Chondrocyte (in vitro differentiated cells): ENCODE measurements around the gene CXCR2. TPM values are rescaled to one million over a fixed set of nuclear protein-coding genes. Genes with fewer than 3 reads are reported as not detected.
"Not testable (repeated sequence)": the region's sequence is repeated elsewhere in the genome, so short reads cannot be mapped to it uniquely, and the experiment has no call there.

Experiments
- DNase-seq: peaks from one replicate; pipeline ENCODE4 v3.0.0; 2021; ENCODE audit warnings: mixed read lengths, low spot score
- H3K27ac Mint-ChIP-seq: one replicate; pipeline ENCODE4 v1.8.0; 2021; ENCODE audit warnings: mild to moderate bottlenecking, moderate library complexity, mixed read lengths; ENCODE audit not compliant: unreplicated experiment
- H3K27me3 Mint-ChIP-seq: 2 replicates; pipeline ENCODE4 v1.8.0; 2021; ENCODE audit warnings: low read depth, mixed read lengths
- H3K36me3 Mint-ChIP-seq: 2 replicates; pipeline ENCODE4 v1.8.0; 2021; ENCODE audit warnings: low read depth, mixed read lengths
- H3K4me1 Mint-ChIP-seq: 2 replicates; pipeline ENCODE4 v1.8.0; 2021; ENCODE audit warnings: low read depth, mild to moderate bottlenecking, mixed read lengths
- H3K4me3 Mint-ChIP-seq: one replicate; pipeline ENCODE4 v1.8.0; 2021; ENCODE audit warnings: mild to moderate bottlenecking, moderate library complexity, mixed read lengths; ENCODE audit not compliant: unreplicated experiment
- H3K9me3 Mint-ChIP-seq: 2 replicates; pipeline ENCODE4 v1.8.0; 2021; ENCODE audit warnings: low read depth, mixed read lengths
- CTCF ChIP-seq: fragments of 200-600 bp; sonication (generic); IDR thresholded peaks from 2 replicates; pipeline ENCODE4 v1.5.0; 2021; ENCODE audit warnings: antibody characterized with exemption, mild to moderate bottlenecking, moderate library complexity
- total RNA-seq: library from RNA; stranded (reverse); gene quantifications from 3 replicates; pipeline ENCODE4 v1.2.1, GENCODE V29; 2021

The CXCR2 gene
- total RNA-seq, 1 donor from 2014 or later, result not detected

DNA sequence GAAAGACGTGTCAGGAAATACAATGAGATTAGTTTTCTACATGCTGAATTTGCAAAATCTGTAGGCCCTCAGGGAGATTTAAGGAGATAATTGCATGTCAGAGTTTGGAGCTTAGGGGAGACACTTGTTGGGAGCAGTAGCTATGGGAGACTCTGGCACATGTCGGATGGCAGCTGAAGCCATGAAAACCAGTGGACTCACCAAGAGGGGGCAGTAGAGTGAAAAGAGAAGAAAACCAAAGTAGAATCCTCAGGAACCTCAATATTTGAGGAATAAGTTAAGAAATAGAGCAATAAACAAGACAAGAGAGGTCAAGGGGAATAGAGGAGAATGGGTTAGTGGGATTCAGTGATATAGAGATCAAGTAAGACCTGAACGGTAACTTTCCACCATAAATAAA, 31.9 kb upstream of the CXCR2 start:
- Mint-ChIP-seq H3K27me3 (peaks cover 21% of the 10 kb centered on the region), H3K4me3 (no peak overlapping the region), H3K9me3 (peaks cover 10% of the 10 kb centered on the region), H3K4me1 (no peaks in the 10 kb centered on the region), H3K27ac (no peak overlapping the region), H3K36me3 (peaks cover under 1% of the 10 kb centered on the region)
- DNase-seq, result no peak
- no peak for TF ChIP-seq CTCF

DNA sequence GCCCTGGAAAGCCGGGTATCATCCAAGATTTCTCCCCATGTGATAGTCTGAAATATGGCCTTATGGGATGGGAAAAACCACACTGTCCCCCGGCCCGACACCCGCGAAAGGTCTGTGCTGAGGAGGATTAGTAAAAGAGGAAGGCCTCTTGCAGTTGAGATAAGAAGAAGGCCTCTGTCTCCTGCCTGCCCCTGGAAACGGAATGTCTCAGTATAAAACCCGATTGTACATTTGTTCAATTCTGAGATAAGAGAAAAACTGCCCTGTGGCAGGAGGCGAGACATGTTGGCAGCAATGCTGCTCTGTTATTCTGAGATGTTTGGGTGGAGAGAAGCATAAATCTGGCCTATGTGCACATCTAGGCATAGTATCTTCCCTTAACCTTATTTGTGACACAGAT, 30.0 kb upstream of the CXCR2 start:
- no peak for TF ChIP-seq CTCF
- no peak overlapping the region for H3K27ac Mint-ChIP-seq
- H3K4me3 Mint-ChIP-seq, result no peak overlapping the region
- H3K4me1 Mint-ChIP-seq, result no peaks in the 10 kb centered on the region
- no peak for DNase-seq
- H3K36me3 Mint-ChIP-seq, result no peaks in the 10 kb centered on the region
- H3K9me3 Mint-ChIP-seq, result peaks cover 14% of the 10 kb centered on the region
- H3K27me3 Mint-ChIP-seq, result peaks cover 32% of the 10 kb centered on the region

- Mint-ChIP-seq H3K9me3 (peaks cover 14% of the 10 kb centered on the region), H3K27me3 (peaks cover 37% of the 10 kb centered on the region), H3K36me3 (no peaks in the 10 kb centered on the region), H3K4me3 (no peak overlapping the region), H3K27ac (no peak overlapping the region), H3K4me1 (no peaks in the 10 kb centered on the region)
- DNase-seq, result no peak
- TF ChIP-seq CTCF, result no peak
Observed at GRCh38 chr2:218097975-218098374, 27.9 kb upstream of the CXCR2 start.

- Mint-ChIP-seq H3K27me3 (peaks cover 36% of the 10 kb centered on the region), H3K36me3 (peaks cover 16% of the 10 kb centered on the region), H3K4me1 (peaks cover 10% of the 10 kb centered on the region), H3K9me3 (peaks cover 17% of the 10 kb centered on the region)
- H3K27ac Mint-ChIP-seq, DNase-seq, H3K4me3 Mint-ChIP-seq: not testable (repeated sequence)
Observed at GRCh38 chr2:218108834-218109233, 17.0 kb upstream of the CXCR2 start.

GRCh38 chr2:218121789-218122188, 4.0 kb upstream of the CXCR2 start:
- peaks cover 22% of the 10 kb centered on the region for H3K9me3 Mint-ChIP-seq
- peaks cover 10% of the 10 kb centered on the region for H3K36me3 Mint-ChIP-seq
- not testable (repeated sequence) for H3K27ac Mint-ChIP-seq, H3K4me3 Mint-ChIP-seq, DNase-seq, H3K4me1 Mint-ChIP-seq
- peaks cover 19% of the 10 kb centered on the region for H3K27me3 Mint-ChIP-seq

DNA sequence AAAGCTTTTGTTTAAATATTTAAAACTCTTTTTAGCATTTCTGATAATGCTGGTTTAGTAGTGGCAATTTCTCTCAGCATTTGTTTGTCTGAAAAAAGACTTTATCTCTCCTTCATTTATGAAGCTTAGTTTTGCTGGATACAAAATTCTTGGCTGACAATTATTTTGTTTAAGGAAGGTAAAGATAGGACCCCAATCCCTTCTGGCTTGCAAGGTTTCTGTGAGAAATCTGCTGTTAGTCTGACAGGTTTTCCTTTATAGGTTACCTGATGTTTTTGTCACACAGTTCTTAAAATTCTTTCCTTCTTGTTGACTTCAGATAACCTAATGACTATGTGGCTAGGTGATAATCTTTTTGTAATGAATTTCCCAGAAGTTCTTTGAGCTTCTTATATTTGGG, 3.5 kb upstream of the CXCR2 start:
- H3K4me1 Mint-ChIP-seq, DNase-seq, H3K27ac Mint-ChIP-seq, H3K4me3 Mint-ChIP-seq: not testable (repeated sequence)
- Mint-ChIP-seq H3K27me3 (peaks cover 22% of the 10 kb centered on the region), H3K36me3 (peaks cover 10% of the 10 kb centered on the region), H3K9me3 (peaks cover 21% of the 10 kb centered on the region)

DNA sequence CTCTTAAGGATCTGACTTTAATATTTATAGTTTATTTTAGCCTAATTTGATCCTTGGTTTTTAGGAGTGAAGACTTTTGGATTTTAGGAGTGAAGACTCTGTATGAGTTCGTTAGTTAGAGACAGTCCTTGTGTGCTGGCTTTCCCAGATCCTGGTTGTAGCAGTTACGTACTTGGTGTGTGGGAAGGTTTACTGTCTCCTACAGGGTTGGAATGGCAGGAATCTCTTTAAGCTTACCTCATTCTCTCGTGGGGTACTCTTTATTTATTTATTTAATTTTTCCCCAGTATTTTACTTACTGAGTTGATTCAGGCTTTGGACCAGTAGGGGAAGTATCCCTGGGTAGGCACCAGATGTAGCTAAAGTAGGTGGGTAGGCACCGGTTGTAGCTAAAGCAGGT, 1.8 kb upstream of the CXCR2 start:
- Mint-ChIP-seq H3K27me3 (peaks cover 33% of the 10 kb centered on the region), H3K9me3 (peaks cover 21% of the 10 kb centered on the region), H3K4me1 (no peaks in the 10 kb centered on the region), H3K27ac (no peak overlapping the region), H3K36me3 (peaks cover 10% of the 10 kb centered on the region), H3K4me3 (no peak overlapping the region)
- no peak for TF ChIP-seq CTCF
- no peak for DNase-seq
